GM19438 (cell line): ENCODE results near the gene RPUSD3.
"Not testable (repeated sequence)": the region's sequence is repeated elsewhere in the genome, so short reads cannot be mapped to it uniquely, and the experiment has no call there.

Experiments used
- ATAC-seq: cut with Tn5 transposase; IDR thresholded peaks from one replicate; pipeline ENCODE4 v1.9.1; 2021; ENCODE audit warnings: low read depth; ENCODE audit not compliant: unreplicated experiment

RPUSD3 gene, protein sequence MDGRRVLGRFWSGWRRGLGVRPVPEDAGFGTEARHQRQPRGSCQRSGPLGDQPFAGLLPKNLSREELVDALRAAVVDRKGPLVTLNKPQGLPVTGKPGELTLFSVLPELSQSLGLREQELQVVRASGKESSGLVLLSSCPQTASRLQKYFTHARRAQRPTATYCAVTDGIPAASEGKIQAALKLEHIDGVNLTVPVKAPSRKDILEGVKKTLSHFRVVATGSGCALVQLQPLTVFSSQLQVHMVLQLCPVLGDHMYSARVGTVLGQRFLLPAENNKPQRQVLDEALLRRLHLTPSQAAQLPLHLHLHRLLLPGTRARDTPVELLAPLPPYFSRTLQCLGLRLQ

DNA sequence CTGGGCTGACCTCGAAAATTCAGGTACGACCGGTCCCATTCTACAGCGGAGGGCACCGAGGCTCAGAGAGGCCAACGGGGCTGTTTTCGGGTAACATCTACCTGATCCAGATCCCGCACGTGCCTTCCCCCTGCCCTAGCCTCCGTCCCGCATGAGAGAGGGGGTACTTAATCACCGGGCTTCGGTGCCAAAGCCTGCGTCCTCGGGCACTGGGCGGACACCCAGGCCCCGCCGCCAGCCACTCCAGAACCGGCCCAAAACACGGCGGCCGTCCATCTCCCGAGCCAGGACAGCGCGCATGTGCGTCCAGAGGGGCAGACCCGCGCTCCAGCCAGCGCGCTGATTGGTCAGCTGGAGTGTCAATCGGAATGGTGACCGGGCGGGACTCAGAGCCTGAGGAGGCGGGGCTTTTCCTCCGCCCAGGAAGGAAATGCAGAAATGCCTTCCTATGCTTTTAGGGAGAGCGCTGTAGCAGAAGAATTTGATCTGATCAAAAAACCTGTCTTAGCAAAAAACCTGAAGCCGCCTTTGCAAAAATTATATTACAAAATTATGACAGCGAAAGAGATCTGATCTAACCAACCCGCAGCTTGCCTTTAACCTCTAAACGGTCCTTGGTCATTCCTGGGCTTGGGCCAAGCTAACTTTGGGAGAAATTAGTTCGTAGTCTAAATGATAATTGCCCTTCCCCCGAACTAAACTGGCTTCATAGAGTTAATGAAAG lies at the start of gene RPUSD3:
Gene RPUSD3, minus strand, starts transcription at position 294 of the 724 bp plus-strand sequence. Its CDS starts 18 bp downstream, at position 276.
- peak; percentile 99 for ATAC-seq

DNA sequence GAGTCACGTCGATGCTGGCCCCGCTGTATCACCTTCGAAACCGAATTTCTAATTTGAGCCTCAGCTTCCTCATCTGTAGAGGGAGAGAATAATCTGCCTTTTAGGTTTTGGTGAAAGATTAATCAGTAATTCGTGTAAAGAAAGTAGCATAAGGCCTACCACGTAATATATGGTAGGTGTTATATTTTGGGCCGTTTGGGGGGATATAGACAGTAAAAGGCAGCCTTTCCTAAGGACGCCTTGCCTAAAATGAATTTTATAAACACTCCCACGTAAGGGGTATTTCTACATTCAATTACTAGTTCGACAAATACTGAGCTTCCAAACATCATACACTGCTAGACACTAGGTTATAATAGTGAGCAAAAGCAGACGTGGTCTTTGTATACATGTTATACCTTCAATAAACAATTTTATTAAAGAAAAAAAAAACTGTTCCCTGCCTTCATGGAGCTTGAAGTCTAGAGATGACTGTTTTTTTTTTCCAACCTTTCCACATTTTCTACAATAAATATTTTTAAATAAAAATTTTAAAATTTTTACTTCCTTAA lies 47.3 kb upstream of the RPUSD3 start:
- ATAC-seq = no peak

DNA sequence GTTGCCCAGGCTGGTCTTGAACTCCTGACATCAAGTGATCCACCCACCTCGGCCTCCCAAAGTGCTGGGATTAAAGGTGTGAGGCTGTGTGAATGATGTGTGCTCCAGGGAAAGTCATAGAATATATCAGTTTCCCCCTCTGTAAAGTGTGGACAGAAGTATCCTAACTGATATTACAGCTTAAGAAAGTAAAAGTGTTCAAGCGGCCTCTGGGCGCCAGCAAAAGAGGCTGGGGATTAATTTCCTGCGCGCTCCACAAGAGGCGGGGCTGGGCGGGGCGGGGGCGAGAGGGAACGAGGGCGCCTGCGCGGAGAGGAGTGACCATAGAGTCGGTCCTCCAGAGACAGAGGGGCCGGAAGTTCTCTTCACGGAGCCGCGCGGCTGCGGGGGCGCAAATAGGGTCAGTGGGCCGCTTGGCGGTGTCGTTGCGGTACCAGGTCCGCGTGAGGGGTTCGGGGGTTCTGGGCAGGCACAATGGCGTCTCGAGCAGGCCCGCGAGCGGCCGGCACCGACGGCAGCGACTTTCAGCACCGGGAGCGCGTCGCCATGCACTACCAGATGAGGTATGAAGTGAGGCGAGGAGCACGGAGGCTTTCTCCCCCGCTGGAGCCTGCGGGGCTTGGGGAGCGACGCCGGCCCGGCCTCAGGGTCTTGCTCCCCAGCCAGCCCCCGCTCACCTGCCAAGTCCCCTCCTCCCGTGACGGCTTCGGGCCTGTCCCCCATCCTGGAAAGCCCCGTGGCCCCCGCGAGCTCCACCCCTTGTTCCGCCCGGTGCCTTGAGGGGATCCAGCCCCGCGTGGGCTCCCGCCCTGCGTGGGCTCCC lies 46.7 kb upstream of the RPUSD3 start, which contains the start of gene JAGN1:
Gene JAGN1, plus strand, starts transcription at position 362 of the 823 bp plus-strand sequence. Its CDS starts 113 bp downstream, at position 475.
- ATAC-seq = peak; percentile 81

DNA sequence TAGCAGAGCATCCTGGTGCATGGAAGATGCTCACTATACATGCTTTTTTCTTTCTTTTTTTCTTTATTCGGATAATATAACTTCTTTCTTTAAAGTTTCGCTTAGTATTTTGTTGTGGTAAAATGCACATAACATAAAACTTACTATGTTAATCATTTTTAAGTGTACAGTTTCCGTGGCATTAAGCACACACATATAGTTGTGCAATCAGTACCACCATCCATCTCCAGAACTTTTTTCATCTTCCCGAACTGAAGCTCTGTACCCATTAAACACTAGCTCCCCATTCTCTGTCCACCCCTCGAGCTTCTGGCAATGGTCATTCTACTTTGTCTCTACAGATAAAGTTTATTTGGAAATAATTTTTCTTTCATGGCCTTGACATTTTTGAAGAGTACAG lies 45.6 kb upstream of the RPUSD3 start:
- ATAC-seq = no peak

DNA sequence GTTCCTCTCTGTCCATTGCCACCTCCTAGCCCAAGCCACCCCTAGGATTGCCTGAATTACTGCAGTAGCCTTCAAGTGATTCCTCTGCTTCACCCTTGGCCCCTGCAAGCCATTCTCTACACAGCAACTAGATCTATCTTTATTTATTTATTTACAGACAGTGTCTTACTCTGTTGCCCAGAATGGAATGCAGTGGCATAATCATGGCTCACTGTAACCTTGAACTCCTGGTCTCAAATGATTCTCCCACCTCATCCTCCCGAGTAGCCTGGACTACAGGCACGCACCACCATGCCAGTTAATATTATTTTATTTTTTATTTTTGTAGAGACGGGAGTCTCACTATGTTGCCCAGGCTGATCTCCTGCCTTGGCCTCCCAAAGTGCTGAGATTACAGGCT lies 44.7 kb upstream of the RPUSD3 start:
- ATAC-seq = no peak

DNA sequence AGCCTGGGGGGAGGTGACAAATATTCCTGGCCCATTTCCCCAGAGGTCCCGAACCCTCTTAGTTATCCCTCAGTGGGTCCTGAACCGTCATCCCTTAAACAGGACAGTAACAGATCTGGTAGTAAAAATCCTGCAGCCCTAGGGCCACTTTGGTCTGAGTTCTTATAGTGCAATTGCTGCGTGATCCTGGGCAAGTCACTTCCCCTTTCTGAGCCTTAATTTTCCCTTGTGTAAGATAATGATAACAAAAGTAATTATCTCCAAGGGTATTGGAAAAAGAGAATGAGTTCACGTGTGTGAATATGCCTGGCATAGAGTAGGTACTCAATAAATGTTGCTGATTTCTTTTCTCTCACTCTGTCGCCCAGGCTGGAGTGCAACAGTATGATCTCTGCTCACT lies 43.7 kb upstream of the RPUSD3 start:
- no peak for ATAC-seq

DNA sequence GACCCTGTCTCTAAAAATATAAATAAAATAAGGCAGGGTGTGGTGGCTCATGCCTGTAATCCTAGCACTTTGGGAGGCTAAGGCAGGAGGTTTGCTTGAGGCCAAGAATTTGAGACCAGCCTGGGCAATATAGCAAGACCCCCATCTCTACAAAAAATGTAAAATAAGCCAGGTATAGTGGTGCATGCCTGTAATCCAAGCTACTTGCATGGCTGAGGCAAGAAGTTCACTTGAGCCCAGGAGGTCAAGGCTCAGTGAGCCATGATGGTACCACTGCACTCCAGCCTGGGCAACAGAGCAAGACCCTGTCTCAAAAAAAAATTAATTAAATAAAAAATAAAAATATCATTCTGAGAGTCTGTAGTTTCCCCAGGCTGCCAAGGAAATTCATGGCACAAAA lies 42.5 kb upstream of the RPUSD3 start:
- no peak for ATAC-seq

DNA sequence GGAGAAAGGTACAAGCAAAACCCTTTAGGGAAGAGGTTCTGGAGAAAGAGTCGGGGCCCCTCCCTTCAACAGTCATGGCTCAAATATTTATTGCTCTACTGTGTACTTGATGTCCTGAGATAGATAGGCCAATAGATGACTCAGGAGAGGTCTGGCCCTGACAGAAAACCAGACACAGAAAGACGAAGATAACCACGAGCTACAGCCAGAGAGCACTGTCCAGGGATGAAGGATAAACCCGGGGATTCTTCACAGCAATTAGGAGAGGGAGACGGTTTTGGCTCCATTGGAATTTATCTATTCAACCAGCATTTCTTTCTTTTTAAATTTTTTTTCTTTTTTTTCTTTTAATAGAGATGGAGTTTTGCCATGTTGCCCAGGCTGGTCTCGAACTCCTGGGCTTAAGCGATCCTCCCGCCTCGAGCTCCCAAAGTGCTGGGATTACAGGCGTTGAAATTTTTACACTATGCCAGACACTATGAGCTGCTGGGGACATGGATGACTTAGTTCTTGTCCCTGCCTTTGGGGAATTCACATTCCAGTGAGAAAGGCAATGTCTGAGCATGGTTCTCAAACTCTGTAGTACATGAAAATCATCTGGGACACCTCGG lies 40.9 kb upstream of the RPUSD3 start:
- no peak for ATAC-seq

DNA sequence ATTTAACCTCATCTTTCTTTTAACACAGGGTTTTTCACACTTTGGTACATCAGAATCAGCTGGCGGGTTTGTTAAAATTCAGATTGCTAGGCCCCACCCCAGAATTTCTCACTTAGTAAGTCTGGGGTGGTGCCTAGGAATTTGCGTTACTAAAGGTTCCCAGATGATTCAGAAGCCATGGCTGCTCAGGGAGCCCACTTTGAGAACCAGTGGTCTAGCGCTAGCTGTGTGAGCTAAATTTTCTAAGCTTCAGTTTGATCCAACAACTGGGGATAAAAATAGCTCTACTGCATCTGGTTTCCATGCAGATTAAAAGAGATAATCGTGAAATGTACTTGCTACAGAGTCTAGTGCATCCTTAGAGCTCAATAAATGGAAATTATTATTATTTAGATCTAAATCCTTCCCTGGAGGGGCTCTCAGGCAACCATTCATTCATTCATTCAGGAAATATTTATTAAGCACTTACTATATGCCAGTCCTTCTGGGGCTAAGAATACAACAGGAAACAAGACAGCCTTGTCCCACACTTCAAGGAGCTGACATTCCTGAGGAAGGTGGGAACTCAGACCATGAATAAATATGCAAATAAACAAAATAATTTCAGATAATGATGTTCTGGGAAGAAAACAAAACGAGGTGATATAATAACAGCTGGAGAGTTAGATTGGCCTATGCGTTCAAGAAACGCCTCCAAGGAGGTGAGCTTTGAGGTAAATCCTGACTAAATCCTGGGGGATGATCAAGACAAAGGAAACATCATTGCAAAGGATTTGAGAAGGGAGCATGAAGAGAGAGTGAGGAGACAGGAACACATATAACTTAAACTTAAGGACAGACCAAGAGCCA lies 40.1 kb upstream of the RPUSD3 start:
- ATAC-seq = no peak

DNA sequence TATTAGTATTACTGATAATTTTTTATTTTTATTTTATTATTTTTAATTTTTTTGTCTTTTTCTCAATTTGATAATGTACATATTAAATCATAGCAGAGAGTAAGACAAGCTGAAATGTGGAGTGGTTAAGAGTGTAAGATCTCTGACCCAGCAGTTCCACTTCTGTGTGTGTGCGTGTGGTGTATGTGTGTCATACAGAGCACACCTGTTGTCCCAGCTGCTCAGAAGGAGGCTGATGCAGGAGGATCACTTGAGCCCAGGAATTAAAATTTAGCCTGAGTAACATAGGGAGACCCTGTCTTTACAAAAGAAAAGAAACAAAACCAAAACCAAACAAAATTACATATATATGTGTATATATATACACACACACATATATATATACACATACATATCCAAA lies 37.6 kb upstream of the RPUSD3 start:
- no peak for ATAC-seq

DNA sequence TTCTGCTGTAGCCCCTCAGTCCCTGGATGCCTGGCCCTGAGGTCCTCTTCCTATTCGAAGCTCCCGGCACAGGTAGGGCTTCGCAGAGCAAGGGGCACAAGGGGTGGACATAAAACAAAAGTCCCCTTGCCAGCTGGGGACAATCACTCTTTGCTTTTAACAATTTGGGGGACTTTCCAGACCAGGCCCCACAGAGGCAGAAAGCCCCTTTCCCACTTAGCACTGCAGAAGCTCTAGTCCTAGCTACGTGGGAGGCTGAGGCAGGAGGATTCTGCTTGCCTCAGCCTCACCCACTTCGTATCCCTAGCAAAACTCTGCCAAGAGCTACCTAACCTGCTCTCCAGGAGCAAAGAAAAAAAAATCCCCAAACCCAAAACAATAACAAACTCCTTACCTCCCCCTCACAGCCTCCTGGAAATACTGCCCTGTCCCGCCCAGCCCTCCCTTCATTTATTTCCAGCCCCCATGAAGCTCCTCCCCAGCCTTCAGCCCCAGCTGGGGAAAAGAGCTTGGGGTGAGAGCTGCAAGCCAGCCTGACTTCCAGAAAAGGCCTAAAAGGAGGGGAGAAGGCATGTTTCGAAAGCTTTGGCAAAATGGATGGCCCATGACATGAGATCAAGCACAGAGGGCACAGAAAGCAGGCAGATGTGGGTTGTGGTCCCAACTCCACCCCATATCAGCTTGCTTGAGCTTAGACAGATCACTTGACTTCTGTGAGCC lies 36.2 kb upstream of the RPUSD3 start, which contains the start of gene CIDEC:
Gene CIDEC, minus strand, starts transcription at position 424 of the 720 bp plus-strand sequence. CDS start 1,767 bp downstream, outside the sequence.
- ATAC-seq = no peak

DNA sequence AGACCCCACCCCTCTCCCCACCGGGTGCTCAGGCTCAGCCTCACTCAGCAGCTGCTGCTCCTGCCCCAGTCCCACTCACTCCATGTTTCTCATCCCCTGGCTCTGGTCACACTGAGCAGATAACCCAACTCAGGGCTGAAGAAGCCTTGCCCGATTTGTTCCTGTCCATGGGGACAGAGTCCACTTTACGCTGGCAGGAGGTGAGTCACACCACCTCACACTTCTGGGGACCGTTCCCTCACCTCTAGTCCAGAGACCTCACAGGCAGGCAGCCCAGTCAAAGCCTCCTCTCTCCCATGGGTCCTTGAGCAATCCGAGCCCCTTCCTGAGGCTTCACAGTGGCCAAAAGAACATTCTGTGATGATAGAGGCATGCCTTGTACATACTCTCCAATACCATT lies 34.9 kb upstream of the RPUSD3 start:
- ATAC-seq = no peak

DNA sequence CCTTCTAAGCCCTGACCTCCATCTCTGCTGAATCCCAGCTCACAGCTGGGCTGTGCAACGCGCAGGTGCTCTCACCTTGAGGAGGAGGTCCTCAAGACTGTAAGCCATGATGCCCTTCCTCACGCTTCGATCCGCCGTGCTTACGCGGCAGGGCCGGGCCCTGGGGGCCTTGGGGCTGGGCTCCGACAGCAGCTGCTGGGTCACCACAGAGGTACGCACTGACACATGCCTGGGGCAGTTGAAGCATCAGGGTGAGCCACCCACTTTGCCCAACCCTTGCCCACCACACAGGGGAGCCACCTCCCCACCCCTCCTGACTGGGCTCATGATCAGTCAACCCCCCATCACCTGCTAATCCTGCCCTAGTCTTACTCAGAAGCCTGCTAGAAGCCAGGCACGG lies 33.2 kb upstream of the RPUSD3 start:
- no peak for ATAC-seq

DNA sequence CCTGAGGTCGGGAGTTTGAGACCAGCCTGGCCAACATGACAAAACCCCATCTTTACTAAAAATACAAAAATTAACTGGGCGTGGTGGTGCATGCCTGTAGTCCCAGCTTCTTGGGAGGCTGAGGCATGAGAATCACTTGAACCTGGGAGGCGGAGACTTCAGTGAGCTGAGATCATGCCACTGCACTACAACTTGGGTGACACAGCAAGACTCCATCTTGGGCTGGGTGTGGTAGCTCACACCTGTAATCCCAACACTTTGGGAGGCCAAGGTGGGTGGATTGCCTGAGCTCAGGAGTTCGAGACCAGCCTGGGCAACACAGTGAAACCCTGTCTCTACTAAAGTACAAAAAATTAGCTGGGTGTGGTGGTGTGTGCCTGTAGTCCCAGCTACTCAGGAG lies 32.4 kb upstream of the RPUSD3 start:
- ATAC-seq = not testable (repeated sequence)

DNA sequence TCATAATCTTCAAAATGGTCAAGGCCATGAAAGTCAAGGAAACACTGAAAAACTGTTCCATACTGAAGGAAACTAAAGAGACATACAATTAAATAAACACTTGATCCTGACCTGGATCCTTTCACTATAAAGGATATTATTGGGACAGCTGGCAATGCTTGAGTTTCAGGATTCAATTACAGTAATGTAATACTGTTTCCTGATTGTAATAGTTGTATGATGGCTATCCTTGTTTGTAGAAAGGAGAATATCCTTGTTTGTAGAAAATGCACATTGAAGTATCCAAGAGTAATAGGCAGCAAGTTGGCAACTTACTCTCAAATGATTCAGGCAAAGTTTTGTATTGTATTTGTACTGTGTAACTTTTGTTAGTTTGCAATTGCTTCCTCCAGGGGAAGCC lies 31.6 kb upstream of the RPUSD3 start:
- no peak for ATAC-seq

DNA sequence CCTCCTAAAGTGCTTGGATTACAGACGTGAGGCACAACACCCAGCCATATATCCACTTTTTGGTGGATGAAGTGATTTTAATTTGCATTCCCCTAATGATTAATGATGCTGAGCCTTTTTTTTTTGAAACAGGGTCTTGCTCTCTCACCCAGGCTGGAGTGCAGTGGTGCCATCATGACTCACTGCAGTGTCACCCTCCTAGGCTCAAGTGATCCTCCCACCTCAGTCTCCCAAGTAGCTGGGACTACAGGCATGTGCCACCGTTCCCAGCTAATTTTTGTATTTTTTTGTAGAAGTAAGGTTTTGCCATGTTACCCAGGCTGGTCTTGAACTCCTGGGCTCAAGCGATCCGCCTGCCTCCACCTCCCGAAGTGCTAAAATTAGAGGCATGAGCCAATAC lies 28.3 kb upstream of the RPUSD3 start:
- ATAC-seq = not testable (repeated sequence)

DNA sequence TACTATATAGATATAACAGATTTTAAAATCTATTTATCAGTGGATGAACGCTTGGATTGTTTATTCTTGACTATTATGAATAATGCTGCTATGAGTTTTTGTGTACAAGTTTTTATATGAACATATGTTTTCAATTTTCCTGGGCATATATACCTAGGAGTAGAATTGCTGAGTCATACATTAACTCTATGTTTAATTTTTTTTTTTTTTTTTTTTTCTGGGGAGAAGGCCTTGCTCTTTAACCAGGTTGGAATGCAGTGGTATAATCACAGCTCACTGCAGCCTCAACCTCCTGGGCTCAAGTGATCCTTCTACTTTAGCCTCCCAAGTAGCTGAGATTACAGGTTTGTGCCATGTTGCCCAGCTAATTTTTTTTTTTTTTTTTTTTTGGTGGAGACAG lies 27.2 kb upstream of the RPUSD3 start:
- no peak for ATAC-seq

DNA sequence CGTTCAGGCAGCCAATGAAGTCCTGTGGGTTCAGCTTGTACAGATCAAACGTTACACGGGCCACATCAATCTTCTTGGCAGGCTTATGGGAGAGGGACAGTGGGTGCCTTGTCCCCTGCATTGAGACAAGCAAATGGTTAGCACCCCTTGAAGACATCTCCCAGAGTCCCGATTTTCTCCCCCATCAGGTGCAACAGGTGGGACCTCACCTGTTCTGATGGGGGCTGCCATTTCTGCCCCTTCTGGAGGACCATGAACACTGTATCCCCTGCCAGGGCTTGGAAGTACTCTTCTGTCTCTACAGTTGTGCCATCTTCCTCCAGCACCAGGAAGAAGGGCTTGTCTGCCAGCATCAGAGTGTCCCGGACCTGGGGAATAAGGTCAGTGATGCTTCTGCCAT lies 26.1 kb upstream of the RPUSD3 start:
- no peak for ATAC-seq

DNA sequence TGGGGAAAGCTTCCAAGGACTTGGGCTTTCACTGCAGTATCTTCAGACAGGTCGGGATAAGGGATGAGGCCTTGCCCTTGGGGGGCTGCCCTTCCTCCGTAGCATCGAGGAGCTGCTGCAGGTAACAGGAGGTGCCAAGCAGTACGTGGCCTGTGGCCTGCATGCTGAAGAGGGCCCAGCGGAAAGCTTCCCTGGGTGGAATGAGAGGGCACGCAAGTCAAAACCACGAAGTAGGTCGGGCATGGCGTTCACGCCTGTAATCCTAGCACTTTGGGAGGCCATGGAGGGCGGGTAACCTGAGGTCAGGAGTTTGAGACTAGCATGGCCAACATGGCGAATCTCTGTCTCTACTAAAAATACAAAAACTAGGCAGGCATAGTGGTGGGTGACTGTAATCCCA lies 23.3 kb upstream of the RPUSD3 start:
- ATAC-seq = no peak
